Upper lobe of right lung (tissue), 1 donor: ENCODE data around the gene UROC1. TPM values are rescaled to one million over a fixed set of nuclear protein-coding genes. Genes with fewer than 3 reads are reported as not detected.

Source experiments
- ATAC-seq: fragments of 200-7000 bp; cut with Tn5 transposase; one replicate; pipeline ENCODE4 v1.9.1; 2020; ENCODE audit warnings: mild to moderate bottlenecking, moderate library complexity
- DNase-seq: peaks from one replicate; pipeline ENCODE4 v3.0.0-alpha.2; 2020
- H3K27ac ChIP-seq: fragments of 200-600 bp; one replicate; pipeline ENCODE4 v1.8.0; 2022
- H3K27me3 ChIP-seq: fragments of 200-600 bp; one replicate; pipeline ENCODE4 v1.8.0; 2022; ENCODE audit warnings: mild to moderate bottlenecking
- H3K36me3 ChIP-seq: fragments of 200-600 bp; one replicate; pipeline ENCODE4 v1.8.0; 2022
- H3K4me1 ChIP-seq: fragments of 200-600 bp; one replicate; pipeline ENCODE4 v1.8.0; 2022
- H3K4me3 ChIP-seq: fragments of 200-600 bp; one replicate; pipeline ENCODE4 v1.8.0; 2022; ENCODE audit warnings: mild to moderate bottlenecking
- H3K9me3 ChIP-seq: fragments of 200-600 bp; one replicate; pipeline ENCODE4 v1.8.0; 2022
- CTCF ChIP-seq: fragments of 200-600 bp; IDR thresholded peaks from one replicate; pipeline ENCODE4 v1.8.0; 2022; ENCODE audit warnings: antibody characterized with exemption
- intact Hi-C: fragments of 100-400 bp; cut with DNase I; formaldehyde crosslinking; loops from one replicate; pipeline ENCODE4 v1.11.0; 2022
- total RNA-seq: library from RNA; stranded (reverse); fragmentation: NEBNext Ultra II Directional; extraction: Animal tissue kit (Norgen Biotek cat#: 25700); gene quantifications from one replicate; pipeline ENCODE4 v1.2.1, GENCODE V29; 2021
- donor health status: DM: no; HTN: yes; CAD: no; lungs with severe emphysema.

The UROC1 gene
- total RNA-seq, 1 donor from 2014 or later = not detected

GRCh38 chr3:126434264-126434590, 83.3 kb downstream of the UROC1 start:
- Histone ChIP-seq H3K27me3 (no peaks in the 10 kb centered on the region), H3K9me3 (no peaks in the 10 kb centered on the region), H3K4me3 (no peak overlapping the region), H3K27ac (no peak overlapping the region), H3K4me1 (no peaks in the 10 kb centered on the region), H3K36me3 (peaks cover 35% of the 10 kb centered on the region)
- ATAC-seq (peak; percentile 5), DNase-seq (no peak)
- intact Hi-C loops = no loop called here
- TF ChIP-seq CTCF = no peak

GRCh38 chr3:126433496-126434263, 83.9 kb downstream of the UROC1 start:
- Histone ChIP-seq H3K36me3 (peaks cover 29% of the 10 kb centered on the region), H3K9me3 (no peaks in the 10 kb centered on the region), H3K4me1 (no peaks in the 10 kb centered on the region), H3K27me3 (no peaks in the 10 kb centered on the region), H3K27ac (no peak overlapping the region), H3K4me3 (no peak overlapping the region)
- no peak for TF ChIP-seq CTCF
- intact Hi-C loops = no loop called here
- peak; percentile 48 for DNase-seq
- peak; percentile 12 for ATAC-seq

GRCh38 chr3:126433105-126433430, 84.5 kb downstream of the UROC1 start:
- DNase-seq (peak; percentile 55), ATAC-seq (no peak)
- peaks cover 23% of the 10 kb centered on the region for H3K36me3 ChIP-seq

GRCh38 chr3:126432361-126433104, 85.0 kb downstream of the UROC1 start:
- Histone ChIP-seq H3K27me3 (no peaks in the 10 kb centered on the region), H3K4me1 (no peaks in the 10 kb centered on the region), H3K36me3 (peaks cover 18% of the 10 kb centered on the region), H3K27ac (no peak overlapping the region), H3K9me3 (no peaks in the 10 kb centered on the region), H3K4me3 (no peak overlapping the region)
- ATAC-seq (no peak), DNase-seq (no peak)
- TF ChIP-seq CTCF = no peak
- intact Hi-C loops = no loop called here

More at GRCh38 chr3:126433105-126433430, 84.5 kb downstream of the UROC1 start:
- Histone ChIP-seq H3K27me3 (no peaks in the 10 kb centered on the region), H3K27ac (no peak overlapping the region), H3K4me3 (no peak overlapping the region), H3K9me3 (no peaks in the 10 kb centered on the region), H3K4me1 (no peaks in the 10 kb centered on the region)
- intact Hi-C loops = no loop called here
- no peak for TF ChIP-seq CTCF

Other genes starting within 250 kb of the UROC1 start
- gene KLF15, start 160.4 kb downstream of the UROC1 start, total RNA-seq = 44.6 TPM
- not detected for gene CFAP100, start 122.9 kb downstream of the UROC1 start, total RNA-seq
- 40.3 TPM for gene ZXDC, start 41.9 kb downstream of the UROC1 start, total RNA-seq
- 0.64 TPM for gene CHST13, start 6.4 kb upstream of the UROC1 start, total RNA-seq
- gene C3orf22, start 41.2 kb upstream of the UROC1 start, total RNA-seq = not detected
- gene TXNRD3, start 137.4 kb upstream of the UROC1 start, total RNA-seq = 10.3 TPM
- gene CHCHD6, start 186.5 kb upstream of the UROC1 start, total RNA-seq = 17.1 TPM